ENCODE data around the gene MKLN1.

DNA sequence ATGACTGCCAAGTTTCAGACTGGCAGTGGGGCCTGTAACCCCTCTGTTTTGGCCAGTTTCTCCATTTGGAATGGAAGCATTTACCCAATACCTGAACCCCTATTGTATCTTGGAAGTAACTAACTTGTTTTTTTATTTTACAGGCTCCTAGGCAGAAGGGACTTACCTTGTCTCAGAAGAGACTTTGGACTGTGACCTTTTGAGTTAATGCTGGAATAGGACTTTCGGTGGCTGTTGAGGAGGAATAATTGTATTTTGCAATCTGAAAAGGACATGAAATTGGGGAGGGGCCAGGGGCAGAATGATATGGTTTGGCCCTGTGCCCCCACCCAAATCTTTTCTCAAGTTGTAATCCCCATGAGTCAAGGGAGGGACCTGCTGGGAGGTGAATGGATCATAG is 20.0 kb upstream of the MKLN1 start:
- TF ChIP-seq GATA2 (IDR thresholded peaks at IDR 0.05; ENCODE audit: low read depth, low read length) (no peak), GATA3 (IDR thresholded peaks at IDR 0.05; ENCODE audit: low read depth, low read length) (no peak)

Measured in SH-SY5Y (cell line).